ENCODE measurements around the gene CCND3.

DNA sequence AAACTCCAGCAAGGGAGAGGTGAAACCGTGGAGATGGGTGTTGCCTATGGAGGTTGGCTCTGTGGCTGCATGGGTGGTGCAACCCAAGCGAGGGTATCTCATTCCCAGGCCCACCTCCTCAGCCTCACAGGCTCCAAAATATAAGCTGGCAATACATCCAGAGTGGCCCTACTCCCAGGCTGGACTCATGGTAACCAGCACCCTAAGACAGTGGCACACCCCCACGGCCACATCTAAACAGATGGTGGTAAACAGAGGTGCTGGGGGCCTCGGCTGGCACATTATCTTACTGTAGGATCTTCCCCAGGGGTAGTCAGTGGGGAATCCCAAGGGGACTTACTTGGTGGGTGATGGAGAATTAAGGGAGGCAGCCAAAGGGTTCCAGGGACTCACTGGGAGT lies 33.7 kb upstream of the CCND3 start:
- no peak for TF ChIP-seq CTCF (IDR thresholded peaks at IDR 0.05)
- no peak for TF ChIP-seq POLR2A (IDR thresholded peaks at IDR 0.05)

Data from esophagus squamous epithelium (tissue), 4 donors.